ENCODE data around the gene KRT32. TPM values are rescaled to one million over a fixed set of nuclear protein-coding genes. Genes with fewer than 3 reads are reported as not detected.

Gene KRT32
- total RNA-seq, 1 experiment from 2014 or later = not detected

- ChIA-PET CTCF (no interaction called here), POLR2A (ENCODE audit: low non-redundant PET) (no interaction called here)
- DNase-seq (ENCODE audit: low spot score) = no peak
- no peaks in the 10 kb centered on the region for H3K4me1 ChIP-seq (ENCODE audit: insufficient read depth, low read length, poor library complexity, severe bottlenecking)
- no peak overlapping the region for H3K4me3 ChIP-seq (ENCODE audit: low read depth, low read length, poor library complexity, severe bottlenecking)
- no peaks in the 10 kb centered on the region for H3K9me3 ChIP-seq (ENCODE audit: low read depth, low read length, poor library complexity, severe bottlenecking)
- no peak overlapping the region for H3K27ac ChIP-seq (ENCODE audit: low read depth, low read length, poor library complexity, severe bottlenecking)
- no TSS peak for BruUV-seq (replicated peaks)
- no peaks in the 10 kb centered on the region for H3K36me3 ChIP-seq (ENCODE audit: insufficient read depth, low read length, poor library complexity, severe bottlenecking)
- intact Hi-C loops (cut with micrococcal nuclease; ENCODE audit: unreplicated experiment) = no loop called here
- TF ChIP-seq, protein P1, sequence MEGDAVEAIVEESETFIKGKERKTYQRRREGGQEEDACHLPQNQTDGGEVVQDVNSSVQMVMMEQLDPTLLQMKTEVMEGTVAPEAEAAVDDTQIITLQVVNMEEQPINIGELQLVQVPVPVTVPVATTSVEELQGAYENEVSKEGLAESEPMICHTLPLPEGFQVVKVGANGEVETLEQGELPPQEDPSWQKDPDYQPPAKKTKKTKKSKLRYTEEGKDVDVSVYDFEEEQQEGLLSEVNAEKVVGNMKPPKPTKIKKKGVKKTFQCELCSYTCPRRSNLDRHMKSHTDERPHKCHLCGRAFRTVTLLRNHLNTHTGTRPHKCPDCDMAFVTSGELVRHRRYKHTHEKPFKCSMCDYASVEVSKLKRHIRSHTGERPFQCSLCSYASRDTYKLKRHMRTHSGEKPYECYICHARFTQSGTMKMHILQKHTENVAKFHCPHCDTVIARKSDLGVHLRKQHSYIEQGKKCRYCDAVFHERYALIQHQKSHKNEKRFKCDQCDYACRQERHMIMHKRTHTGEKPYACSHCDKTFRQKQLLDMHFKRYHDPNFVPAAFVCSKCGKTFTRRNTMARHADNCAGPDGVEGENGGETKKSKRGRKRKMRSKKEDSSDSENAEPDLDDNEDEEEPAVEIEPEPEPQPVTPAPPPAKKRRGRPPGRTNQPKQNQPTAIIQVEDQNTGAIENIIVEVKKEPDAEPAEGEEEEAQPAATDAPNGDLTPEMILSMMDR (conservative IDR thresholded peaks at IDR 0.05; ENCODE audit: low read depth, low read length) = no peak
- H3K27me3 ChIP-seq (replicated peaks; ENCODE audit: insufficient read depth, low read depth, low read length, poor library complexity) = no peaks in the 10 kb centered on the region
Observed at GRCh38 chr17:41483531-41483930, 16.3 kb upstream of the KRT32 start.

DNA sequence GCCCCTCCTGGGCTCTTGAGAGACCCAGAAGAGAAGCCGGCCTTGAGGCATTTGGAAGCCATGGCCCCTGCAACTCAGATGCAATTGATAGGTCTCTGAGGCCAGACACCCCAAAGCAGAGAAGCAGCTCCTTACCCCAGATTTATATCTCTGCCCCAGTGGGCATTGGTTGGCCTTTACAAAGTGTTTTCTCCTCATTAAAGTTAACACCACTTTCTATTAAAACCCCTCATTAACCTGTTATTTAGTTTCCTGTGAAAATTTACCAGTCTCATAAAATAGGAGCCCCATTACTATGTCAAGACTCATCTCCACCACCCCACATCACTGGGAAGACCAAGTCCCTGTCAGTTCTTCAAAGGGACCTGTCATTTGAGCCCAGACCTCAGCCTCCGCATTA, 13.8 kb upstream of the KRT32 start, which contains the start of gene KRT35:
TSS of gene KRT35 (minus strand) at position 116 of the 400 bp plus-strand sequence. CDS start at position 62, 54 bp downstream.
- Histone ChIP-seq H3K4me1 (ENCODE audit: insufficient read depth, low read length, poor library complexity, severe bottlenecking) (no peaks in the 10 kb centered on the region), H3K27ac (ENCODE audit: low read depth, low read length, poor library complexity, severe bottlenecking) (no peak within 1 kb of the TSS), H3K9me3 (ENCODE audit: low read depth, low read length, poor library complexity, severe bottlenecking) (no peaks in the 10 kb centered on the region), H3K27me3 (replicated peaks; ENCODE audit: insufficient read depth, low read depth, low read length, poor library complexity) (no peaks in the 10 kb centered on the region), H3K4me3 (ENCODE audit: low read depth, low read length, poor library complexity, severe bottlenecking) (no peak within 1 kb of the TSS), H3K36me3 (ENCODE audit: insufficient read depth, low read length, poor library complexity, severe bottlenecking) (no peaks in the 10 kb centered on the region)
- CTCF ChIA-PET = no interaction called here
- TF ChIP-seq, protein P1 (conservative IDR thresholded peaks at IDR 0.05; ENCODE audit: low read depth, low read length) = no peak
- no peak for TF ChIP-seq EZH2 (IDR thresholded peaks at IDR 0.05; ENCODE audit: borderline replicate concordance, low read depth, low read length, poor library complexity, severe bottlenecking)
- DNase-seq (ENCODE audit: low spot score) = no peak
- BruUV-seq (replicated peaks) = no TSS peak
- POLR2A ChIA-PET (ENCODE audit: low non-redundant PET) = no interaction called here
- intact Hi-C loops (cut with micrococcal nuclease; ENCODE audit: unreplicated experiment) = no loop called here

DNA sequence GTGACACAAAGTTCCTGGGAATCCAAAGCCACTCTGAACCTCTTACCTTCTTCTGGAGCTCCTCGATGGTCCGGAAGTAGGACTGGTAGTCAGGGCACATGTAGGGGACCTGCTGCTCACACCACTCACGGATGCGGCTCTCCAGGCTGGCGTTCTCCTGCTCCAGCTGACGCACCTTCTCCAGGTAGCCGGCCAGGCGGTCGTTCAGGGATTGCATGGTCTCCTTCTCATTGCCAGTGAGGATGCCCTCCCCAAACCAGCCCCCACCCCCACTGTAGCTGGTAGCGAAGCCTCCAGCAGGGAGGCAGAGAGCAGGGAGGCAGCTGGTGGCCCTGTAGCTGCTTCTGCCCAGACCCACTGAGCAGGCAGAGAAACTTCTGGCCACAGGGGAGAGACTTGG, 13.4 kb upstream of the KRT32 start:
- intact Hi-C loops (cut with micrococcal nuclease; ENCODE audit: unreplicated experiment) = no loop called here
- TF ChIP-seq, protein P1 (conservative IDR thresholded peaks at IDR 0.05; ENCODE audit: low read depth, low read length) = no peak
- no peak for TF ChIP-seq EZH2 (IDR thresholded peaks at IDR 0.05; ENCODE audit: borderline replicate concordance, low read depth, low read length, poor library complexity, severe bottlenecking)
- Histone ChIP-seq H3K27ac (ENCODE audit: low read depth, low read length, poor library complexity, severe bottlenecking) (no peak overlapping the region), H3K27me3 (replicated peaks; ENCODE audit: insufficient read depth, low read depth, low read length, poor library complexity) (no peaks in the 10 kb centered on the region), H3K36me3 (ENCODE audit: insufficient read depth, low read length, poor library complexity, severe bottlenecking) (no peaks in the 10 kb centered on the region), H3K4me3 (ENCODE audit: low read depth, low read length, poor library complexity, severe bottlenecking) (no peak overlapping the region), H3K9me3 (ENCODE audit: low read depth, low read length, poor library complexity, severe bottlenecking) (no peaks in the 10 kb centered on the region), H3K4me1 (ENCODE audit: insufficient read depth, low read length, poor library complexity, severe bottlenecking) (no peaks in the 10 kb centered on the region)
- CTCF ChIA-PET = no interaction called here
- BruUV-seq (replicated peaks) = no TSS peak
- POLR2A ChIA-PET (ENCODE audit: low non-redundant PET) = no interaction called here
- DNase-seq (ENCODE audit: low spot score) = no peak
